Ishikawa (cell line): ENCODE data around the gene AKAP1.

Experiments used
- CEBPB ChIP-seq: IDR thresholded peaks from 2 replicates; pipeline ENCODE4 v1.6.1; 2012
- CREB1 ChIP-seq: IDR thresholded peaks from 2 replicates; pipeline ENCODE4 v1.6.1; 2012; ENCODE audit warnings: low read depth
- EGR1 ChIP-seq: IDR thresholded peaks from 2 replicates; pipeline ENCODE4 v1.6.1; 2012
- EP300 ChIP-seq: IDR thresholded peaks from 2 replicates; pipeline ENCODE4 v1.6.1; 2012; ENCODE audit warnings: borderline replicate concordance
- FOXM1 ChIP-seq: IDR thresholded peaks from 2 replicates; pipeline ENCODE4 v1.6.1; 2012; ENCODE audit warnings: low read depth, borderline replicate concordance
- MAX ChIP-seq: IDR thresholded peaks from 2 replicates; pipeline ENCODE4 v1.6.1; 2012
- RAD21 ChIP-seq: IDR thresholded peaks from 2 replicates; pipeline ENCODE4 v1.6.1; 2012; ENCODE audit warnings: low read depth
- REST ChIP-seq: IDR thresholded peaks from 2 replicates; pipeline ENCODE4 v1.6.1; 2012; ENCODE audit warnings: low read depth, mild to moderate bottlenecking
- TCF12 ChIP-seq: IDR thresholded peaks from 2 replicates; pipeline ENCODE4 v1.6.1; 2012; ENCODE audit warnings: low read depth
- TEAD4 ChIP-seq: IDR thresholded peaks from 2 replicates; pipeline ENCODE4 v1.6.1; 2012
- ZBTB7A ChIP-seq: IDR thresholded peaks from 2 replicates; pipeline ENCODE4 v1.6.1; 2012; ENCODE audit warnings: low read depth

- TF ChIP-seq RAD21 (no peak), CEBPB (no peak), TEAD4 (no peak), TCF12 (no peak), CREB1 (no peak), MAX (no peak), EP300 (no peak), REST (no peak), EGR1 (no peak), FOXM1 (no peak), ZBTB7A (no peak)
Measured at GRCh38 chr17:57091186-57091618, 6.2 kb downstream of the AKAP1 start.
